Head of caudate nucleus (tissue), 42 donors: ENCODE results near the gene CLEC1A.
"Not testable (repeated sequence)": the region's sequence is repeated elsewhere in the genome, so short reads cannot be mapped to it uniquely, and the experiment has no call there.

Source experiments
- DNase-seq, 42 donors: peaks; one replicate each; pipeline versions ENCODE4 v3.0.0 to v3.0.0-alpha.2; 2020 to 2021; ENCODE audit warnings: mixed read lengths in 7 of 42
- intact Hi-C: fragments of 100-400 bp; cut with DNase I; formaldehyde crosslinking; loops from one replicate; pipeline ENCODE4 v1.15.0; 2022

Gene CLEC1A

GRCh38 chr12:10067942-10068341 is 30.8 kb downstream of the CLEC1A start:
- DNase-seq, result no peak
- intact Hi-C loops, result no loop called here

GRCh38 chr12:10067264-10067663 is 31.5 kb downstream of the CLEC1A start:
- intact Hi-C loops, result no loop called here
- no peak for DNase-seq

- intact Hi-C loops, result no loop called here
- no peak for DNase-seq
These were observed 33.5 kb downstream of the CLEC1A start for GRCh38 chr12:10065241-10065640.

- intact Hi-C loops, result no loop called here
- no peak for DNase-seq
These were observed 40.4 kb downstream of the CLEC1A start for GRCh38 chr12:10058387-10058786.

GRCh38 chr12:10052193-10052913 is 46.4 kb downstream of the CLEC1A start:
- DNase-seq, result no peak
- intact Hi-C loops, result no loop called here

- DNase-seq, result peak in 3 of 42 donors; percentile 6 to 15 (median 12)
- intact Hi-C loops, result loop anchor here (10.0 kb wide), 1 partner anchor 96 kb away; no protein-coding TSS in a partner anchor
These were observed 50.3 kb downstream of the CLEC1A start for GRCh38 chr12:10048526-10048925.

- DNase-seq, result no peak
- intact Hi-C loops, result loop anchor here (10.0 kb wide), 1 partner anchor 103 kb away; no protein-coding TSS in a partner anchor
These were observed 56.6 kb downstream of the CLEC1A start for GRCh38 chr12:10042167-10042566.

GRCh38 chr12:10033783-10034545 is 64.8 kb downstream of the CLEC1A start:
- intact Hi-C loops, result no loop called here
- DNase-seq, result no peak

- intact Hi-C loops, result no loop called here
- DNase-seq, result no peak
These were observed 67.0 kb downstream of the CLEC1A start for GRCh38 chr12:10031771-10032175.

GRCh38 chr12:10031321-10031720 is 67.5 kb downstream of the CLEC1A start:
- DNase-seq, result no peak
- intact Hi-C loops, result no loop called here

GRCh38 chr12:10030446-10030845 is 68.3 kb downstream of the CLEC1A start, which contains the start of gene CLEC9A:
TSS of gene CLEC9A (plus strand) at chr12:10030682. CDS start at chr12:10052688, 22,006 bp downstream.
- intact Hi-C loops, result no loop called here
- DNase-seq, result no peak

- intact Hi-C loops, result no loop called here
- DNase-seq, result peak in 4 of 42 donors; percentile 9 to 48 (median 15)
These were observed 71.1 kb downstream of the CLEC1A start for GRCh38 chr12:10027721-10028120.

- DNase-seq, result no peak
- intact Hi-C loops, result no loop called here
These were observed 71.5 kb downstream of the CLEC1A start for GRCh38 chr12:10027311-10027710.

GRCh38 chr12:10026666-10027065 is 72.1 kb downstream of the CLEC1A start:
- intact Hi-C loops, DNase-seq: not testable (repeated sequence)

GRCh38 chr12:10025236-10025635 is 73.5 kb downstream of the CLEC1A start:
- DNase-seq, result no peak
- intact Hi-C loops, result no loop called here

- intact Hi-C loops, result no loop called here
- DNase-seq, result no peak
These were observed 77.4 kb downstream of the CLEC1A start for GRCh38 chr12:10021342-10021741.
